GM18526 (cell line): ENCODE results near the gene ZMYND11.

Experiments used
- POLR2A ChIP-seq: IDR thresholded peaks from 3 replicates; pipeline ENCODE4 v1.6.1; 2011; ENCODE audit not compliant: insufficient read length; ENCODE audit errors: extremely low read depth

The ZMYND11 gene

DNA sequence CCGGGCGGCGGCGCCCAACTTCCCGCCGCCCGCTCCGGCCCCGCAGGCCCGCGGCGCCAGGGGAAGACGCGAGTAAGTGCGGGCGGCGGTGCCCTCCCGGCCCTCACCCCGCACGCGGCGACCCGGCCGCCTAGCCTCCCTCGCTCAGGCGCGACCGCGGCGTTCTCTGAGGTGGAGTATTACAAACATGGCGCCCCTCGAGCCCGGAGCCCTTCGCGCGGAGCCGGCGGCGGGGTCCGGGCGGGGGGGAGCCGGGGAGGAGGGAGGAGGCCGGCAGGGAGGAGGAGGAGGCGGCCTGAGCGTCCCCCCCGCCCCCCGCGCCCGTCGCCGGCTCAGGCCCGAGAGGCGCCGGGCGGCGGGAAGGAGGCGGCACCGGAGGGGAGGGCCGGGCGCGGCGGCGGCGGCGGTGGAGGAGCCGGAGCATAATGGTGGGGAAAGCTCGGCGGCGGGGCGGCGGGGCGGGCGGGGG, at the start of gene ZMYND11:
ZMYND11 (plus strand) TSS at position 324 of the 469 bp plus-strand sequence. CDS start 44,558 bp downstream, outside the sequence.
- TF ChIP-seq POLR2A = peak; percentile 54

- TF ChIP-seq POLR2A = no peak
These were observed 49.2 kb upstream of the ZMYND11 start for GRCh38 chr10:86031-86430.

DNA sequence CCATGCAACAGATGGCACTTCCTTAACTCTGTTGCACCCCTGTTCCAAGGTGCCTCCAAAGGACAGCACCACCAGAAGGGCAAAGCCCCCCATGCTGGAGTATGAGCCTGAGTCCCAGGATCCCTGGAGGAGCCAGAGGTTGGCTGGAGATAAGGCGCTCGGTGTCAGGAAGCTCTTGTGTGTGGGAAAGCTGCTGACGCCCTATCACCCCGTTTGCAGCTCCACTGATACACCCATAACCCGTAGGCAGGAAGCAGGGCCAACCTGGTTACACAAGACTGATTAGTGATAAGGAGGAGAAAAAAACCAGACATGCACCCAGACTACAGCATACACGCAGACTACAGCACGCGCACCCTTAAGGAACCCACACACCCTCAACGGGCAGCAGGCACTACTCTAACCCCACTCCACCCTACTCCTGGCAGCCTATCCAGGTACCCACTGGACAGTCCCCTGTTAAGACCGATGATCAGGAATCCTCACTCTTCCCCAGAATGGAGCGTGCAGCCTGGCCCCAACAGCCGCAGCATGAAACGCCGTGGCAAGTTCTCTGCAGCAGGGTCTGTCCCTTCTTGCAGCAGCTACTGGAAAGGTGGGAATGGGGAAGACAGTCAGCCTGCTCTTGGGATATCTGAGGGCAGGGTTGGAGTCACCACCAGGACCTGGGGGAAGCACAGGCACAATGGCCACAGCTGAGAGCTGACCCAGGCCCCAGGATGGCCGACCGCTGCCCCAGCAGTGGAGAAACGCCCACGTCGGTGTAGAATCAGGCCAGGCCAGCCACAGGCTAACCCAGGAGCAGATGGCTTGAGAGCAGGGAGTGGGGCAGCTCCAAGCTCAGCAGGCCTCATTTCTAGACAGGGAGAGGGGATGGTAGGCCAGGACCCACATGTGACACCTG, 47.8 kb upstream of the ZMYND11 start:
- no peak for TF ChIP-seq POLR2A

DNA sequence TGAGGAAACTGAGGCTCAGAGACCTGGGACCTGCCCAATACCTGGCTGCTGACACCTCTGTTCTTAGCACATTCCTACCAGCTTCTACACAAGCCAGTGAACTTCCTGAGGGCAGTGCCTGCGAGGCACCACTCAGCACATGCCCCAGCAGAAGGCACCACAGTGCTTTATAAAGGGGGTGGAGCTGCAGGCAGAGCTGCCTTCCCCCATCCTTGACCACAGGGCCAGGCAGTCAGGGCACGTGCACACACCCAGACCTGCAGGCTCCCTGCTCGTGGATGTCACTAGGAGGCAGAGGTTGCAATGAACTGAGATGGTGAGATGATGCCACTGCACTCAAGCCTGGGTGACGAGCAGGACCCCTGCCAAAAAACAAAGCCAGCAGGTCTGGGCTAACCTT, 47.0 kb upstream of the ZMYND11 start:
- no peak for TF ChIP-seq POLR2A

- no peak for TF ChIP-seq POLR2A
These were observed 46.0 kb upstream of the ZMYND11 start for GRCh38 chr10:89248-89647.

- TF ChIP-seq POLR2A = no peak
These were observed 45.1 kb upstream of the ZMYND11 start for GRCh38 chr10:90161-90560.

DNA sequence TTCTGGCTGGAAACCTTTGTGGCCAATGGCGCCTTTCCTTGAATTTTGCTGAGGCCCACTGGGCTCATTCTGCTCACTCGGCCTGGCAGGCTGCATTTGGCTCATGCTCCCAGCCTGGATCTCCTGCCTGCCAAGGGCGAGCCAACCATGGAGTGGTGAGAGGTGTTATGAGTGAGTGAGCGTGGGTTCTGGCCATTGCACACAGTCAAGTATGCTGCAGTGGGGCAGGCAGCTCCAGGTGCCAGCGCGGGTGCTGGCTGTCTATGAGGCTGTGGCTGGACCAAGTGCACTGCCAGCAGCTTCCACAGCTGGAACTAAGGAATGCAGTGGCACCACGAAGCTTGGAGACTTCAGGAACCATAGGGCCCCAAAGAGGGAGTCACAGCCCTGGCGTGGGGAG, 43.9 kb upstream of the ZMYND11 start:
- no peak for TF ChIP-seq POLR2A

DNA sequence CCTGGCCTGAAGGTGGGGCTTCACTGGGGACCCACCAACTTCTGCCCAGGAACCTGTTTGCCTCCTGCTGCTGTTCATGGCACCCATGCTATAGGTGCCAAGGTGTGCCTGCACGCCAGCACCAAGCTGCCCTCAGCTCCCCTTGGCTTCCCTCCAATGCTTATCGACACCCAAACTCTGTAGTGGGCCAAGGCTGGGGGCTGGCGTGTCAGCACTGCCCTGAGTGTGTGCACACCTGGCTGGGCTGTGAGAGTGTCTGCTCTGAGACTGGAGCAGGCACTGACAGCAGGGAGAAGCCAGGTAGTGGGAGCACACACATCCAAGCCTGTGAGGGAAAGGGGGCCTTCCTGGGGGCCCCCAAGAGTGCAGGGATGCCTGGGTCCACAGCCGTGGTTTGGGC, 43.1 kb upstream of the ZMYND11 start:
- no peak for TF ChIP-seq POLR2A

- no peak for TF ChIP-seq POLR2A
These were observed 42.4 kb upstream of the ZMYND11 start for GRCh38 chr10:92846-93245.

DNA sequence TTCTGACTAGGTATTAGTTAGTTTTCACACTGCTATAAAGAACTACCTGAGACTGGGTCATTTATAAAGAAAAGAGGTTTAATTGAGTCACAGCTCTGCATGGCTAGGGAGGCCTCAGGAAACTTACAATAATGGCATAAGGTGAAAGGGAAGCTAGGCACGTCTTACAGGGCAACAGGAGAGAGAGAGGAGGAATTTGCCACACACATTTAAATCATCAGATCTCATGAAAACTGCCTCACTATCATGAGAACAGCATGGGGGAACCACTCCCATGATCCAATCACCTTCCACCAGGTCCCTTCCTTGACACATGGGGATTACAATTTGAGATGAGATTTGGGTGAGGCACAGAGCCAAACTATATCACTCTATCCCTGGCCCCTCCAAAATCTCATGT, 40.6 kb upstream of the ZMYND11 start:
- no peak for TF ChIP-seq POLR2A

DNA sequence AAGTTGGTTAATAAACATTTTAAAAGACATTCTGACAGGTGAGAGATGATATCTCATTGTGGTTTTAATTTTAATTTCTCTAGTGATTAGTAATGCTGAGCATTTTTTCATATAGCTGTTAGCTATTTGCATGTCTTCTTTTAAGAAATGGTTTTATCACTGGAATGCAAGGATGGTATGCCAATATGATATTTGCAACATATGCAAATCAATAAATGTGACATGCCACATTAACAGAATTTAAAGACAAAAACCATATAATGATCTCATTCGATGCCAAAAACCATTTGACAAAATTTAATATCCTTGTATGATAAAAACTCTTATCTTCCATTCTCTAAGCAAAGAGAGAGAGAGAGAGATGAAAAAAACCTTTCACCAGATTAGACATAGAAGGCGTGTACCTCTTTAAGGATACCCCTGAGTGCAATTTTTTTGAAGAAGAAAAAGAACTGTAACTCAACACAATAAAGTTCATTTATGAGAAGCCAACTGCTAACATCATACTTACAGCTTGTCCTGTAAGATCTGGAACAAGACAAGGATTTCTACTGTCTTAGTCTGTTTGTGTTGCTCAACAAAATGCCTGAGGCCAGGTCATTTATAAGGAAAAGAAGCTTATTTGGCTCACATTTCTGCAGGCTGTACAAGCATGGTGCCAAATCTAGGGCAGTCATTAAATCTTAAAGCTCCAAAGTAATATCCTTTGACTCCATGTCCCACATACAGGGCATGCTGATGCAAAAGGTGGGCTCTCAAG, 39.7 kb upstream of the ZMYND11 start:
- TF ChIP-seq POLR2A = no peak

GRCh38 chr10:96466-96865, 38.8 kb upstream of the ZMYND11 start:
- TF ChIP-seq POLR2A = no peak

DNA sequence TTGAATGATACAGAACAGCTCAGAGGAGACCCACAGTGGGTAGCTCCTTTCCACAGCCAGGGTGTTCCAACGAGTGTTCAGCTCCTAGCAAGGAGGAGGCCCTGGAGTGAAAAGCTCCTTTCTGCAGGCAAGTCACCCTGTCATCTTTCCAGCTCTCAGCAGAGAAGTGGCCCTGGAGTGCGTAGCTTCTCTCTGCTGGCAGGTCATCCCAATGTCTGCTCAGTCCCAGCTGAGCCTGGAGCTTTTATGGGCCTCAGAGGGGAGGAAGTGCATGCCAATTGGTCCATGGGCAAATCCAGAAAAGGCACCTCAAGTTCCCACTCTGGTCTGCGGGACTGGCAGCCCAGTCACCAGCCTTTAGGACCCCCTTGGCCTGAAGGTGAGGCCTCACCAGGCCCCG, 30.8 kb upstream of the ZMYND11 start:
- no peak for TF ChIP-seq POLR2A

GRCh38 chr10:104862-105565, 30.2 kb upstream of the ZMYND11 start:
- TF ChIP-seq POLR2A = no peak

DNA sequence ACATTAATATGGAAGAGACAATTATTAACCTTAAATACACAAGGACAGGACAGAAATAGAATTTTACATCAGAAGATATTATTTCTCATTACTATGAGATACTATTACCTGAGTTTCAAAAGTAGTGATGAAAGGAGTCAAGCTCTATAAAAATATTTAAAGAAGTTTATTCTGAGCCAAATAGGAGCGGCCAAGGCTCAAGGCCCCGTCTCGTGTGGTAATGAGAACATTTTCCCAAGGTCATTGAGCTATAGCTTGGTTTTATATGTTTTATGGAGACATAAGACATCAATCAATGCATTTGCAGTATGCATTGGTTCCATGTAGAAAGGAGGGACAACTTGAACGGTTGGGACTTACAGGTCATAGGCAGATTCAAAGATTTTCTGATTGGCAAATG, 29.4 kb upstream of the ZMYND11 start:
- TF ChIP-seq POLR2A = no peak
